ENCODE data around the gene PLSCR4.
"Not testable (repeated sequence)": the region's sequence is repeated elsewhere in the genome, so short reads cannot be mapped to it uniquely, and the experiment has no call there.

PLSCR4 gene

GRCh38 chr3:146247911-146248310 lies 3.0 kb downstream of the PLSCR4 start:
- DNase-seq (ENCODE audit: low read depth in 2 of 2) = no peak

GRCh38 chr3:146246526-146246925 lies 4.4 kb downstream of the PLSCR4 start:
- no peak for DNase-seq (ENCODE audit: low read depth in 2 of 2)

GRCh38 chr3:146243559-146243958 lies 7.3 kb downstream of the PLSCR4 start:
- DNase-seq (ENCODE audit: low read depth in 2 of 2) = no peak

GRCh38 chr3:146241523-146242240 lies 9.2 kb downstream of the PLSCR4 start:
- no peak for DNase-seq (ENCODE audit: low read depth in 2 of 2)

- no peak for DNase-seq (ENCODE audit: low read depth in 2 of 2)
Observed at GRCh38 chr3:146233487-146233886, 17.4 kb downstream of the PLSCR4 start.

DNA sequence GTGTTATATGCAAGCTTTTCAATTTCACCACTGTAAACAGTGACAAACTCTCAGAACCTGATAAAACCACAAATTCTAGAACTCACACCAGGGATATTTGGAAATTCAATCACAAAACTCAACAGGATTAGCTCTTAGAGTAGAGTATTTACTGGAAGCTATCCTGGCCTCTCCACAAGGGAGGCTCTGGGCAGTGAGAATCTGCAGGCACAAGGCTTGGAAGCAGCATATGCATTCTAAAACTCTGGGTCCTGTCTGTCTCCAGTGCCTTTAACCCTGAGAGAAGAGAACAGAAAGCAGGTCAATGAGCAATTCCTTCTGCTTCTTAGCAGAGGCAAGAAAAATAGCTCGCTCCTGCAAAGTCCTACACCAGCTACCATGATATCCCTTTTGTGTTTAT lies 23.4 kb downstream of the PLSCR4 start:
- no peak for DNase-seq (ENCODE audit: low read depth in 2 of 2)

DNA sequence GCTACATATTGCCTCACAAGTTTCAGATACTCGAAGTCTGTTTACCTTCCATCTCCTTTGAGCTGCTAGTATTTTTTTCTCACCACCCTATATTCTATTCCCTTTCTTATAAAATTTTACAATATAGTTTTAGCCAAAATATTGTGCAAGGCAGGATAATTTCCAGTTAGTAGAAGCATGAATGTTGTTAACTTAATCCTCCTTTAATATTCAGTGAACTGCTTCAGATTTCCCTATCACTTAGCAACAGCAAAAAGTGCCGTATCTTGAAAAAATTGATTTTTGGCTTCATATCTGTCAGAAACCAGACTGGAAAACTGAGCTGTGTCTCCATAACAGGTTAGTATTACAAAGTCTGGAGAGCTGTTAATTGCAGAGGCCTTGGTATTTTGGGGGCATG lies 24.0 kb downstream of the PLSCR4 start:
- DNase-seq (ENCODE audit: low read depth in 2 of 2) = no peak

GRCh38 chr3:146225458-146225857 lies 25.4 kb downstream of the PLSCR4 start:
- not testable (repeated sequence) for DNase-seq (ENCODE audit: low read depth in 2 of 2)

DNA sequence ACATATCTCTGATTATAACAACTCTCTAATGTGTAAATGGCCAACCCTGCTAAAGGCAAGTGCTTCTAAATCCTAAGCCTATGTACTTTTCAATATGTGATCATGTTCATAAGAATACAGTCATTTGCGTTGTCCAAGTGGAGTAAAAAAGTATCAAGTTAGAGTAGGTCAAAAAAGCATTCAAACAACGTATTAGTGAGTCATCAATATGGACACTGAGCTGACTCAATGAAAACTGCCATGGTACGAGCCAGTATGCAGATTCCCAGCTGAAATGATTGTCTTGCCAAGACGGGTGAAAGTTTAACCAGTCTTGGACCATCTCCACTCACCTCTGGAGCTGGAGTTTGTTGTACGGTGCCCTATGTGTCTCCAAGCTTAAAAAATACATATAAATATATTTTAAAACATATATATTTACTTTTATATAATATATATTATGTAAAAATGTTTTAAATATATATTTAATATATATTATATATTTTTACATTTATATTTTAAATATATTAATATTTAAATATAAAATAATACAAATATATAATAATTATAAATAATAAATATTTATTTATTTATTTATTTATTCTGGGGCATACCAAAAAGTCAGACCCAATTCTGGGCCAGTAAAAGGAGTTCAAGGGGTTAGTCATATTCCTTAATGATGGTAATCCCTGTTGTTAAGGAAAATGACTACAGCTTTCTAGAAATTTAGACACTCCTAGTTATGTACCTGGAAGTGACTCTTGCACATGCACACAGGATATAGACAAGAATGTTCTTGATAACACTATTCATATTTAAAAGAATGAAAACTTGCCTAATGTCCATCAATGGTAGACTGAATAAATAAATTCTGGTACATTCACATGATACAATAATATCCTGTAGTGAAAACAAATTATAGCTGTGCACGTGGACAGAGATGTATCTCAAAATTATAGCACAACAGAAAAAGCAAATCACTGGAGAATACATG lies 27.2 kb downstream of the PLSCR4 start:
- no peak for DNase-seq (ENCODE audit: low read depth in 2 of 2)

GRCh38 chr3:146222204-146223046 lies 28.5 kb downstream of the PLSCR4 start:
- no peak for DNase-seq (ENCODE audit: low read depth in 2 of 2)

DNA sequence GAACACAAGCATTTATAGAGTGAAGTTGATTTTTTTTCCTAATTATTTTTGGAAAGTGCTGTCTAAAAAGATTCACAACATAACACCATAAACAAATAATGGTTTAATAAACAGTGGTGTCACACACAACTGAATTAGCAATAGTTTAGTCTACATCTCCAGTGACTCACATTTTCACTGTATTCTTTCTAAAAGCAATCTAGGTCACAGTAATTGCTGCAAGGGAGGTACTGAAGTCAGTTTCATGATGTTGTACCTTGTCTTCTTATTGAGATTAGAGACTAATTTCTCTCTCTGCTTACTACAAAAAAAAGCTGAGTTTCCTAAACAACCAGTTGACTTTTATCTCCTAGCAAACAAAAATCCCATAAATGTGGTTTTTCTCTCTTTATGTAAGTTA lies 29.6 kb downstream of the PLSCR4 start:
- no peak for DNase-seq (ENCODE audit: low read depth in 2 of 2)

- DNase-seq (ENCODE audit: low read depth in 2 of 2) = peak in 1 of 2 donors; percentile 7
Observed at GRCh38 chr3:146218880-146219866, 31.7 kb downstream of the PLSCR4 start.

DNA sequence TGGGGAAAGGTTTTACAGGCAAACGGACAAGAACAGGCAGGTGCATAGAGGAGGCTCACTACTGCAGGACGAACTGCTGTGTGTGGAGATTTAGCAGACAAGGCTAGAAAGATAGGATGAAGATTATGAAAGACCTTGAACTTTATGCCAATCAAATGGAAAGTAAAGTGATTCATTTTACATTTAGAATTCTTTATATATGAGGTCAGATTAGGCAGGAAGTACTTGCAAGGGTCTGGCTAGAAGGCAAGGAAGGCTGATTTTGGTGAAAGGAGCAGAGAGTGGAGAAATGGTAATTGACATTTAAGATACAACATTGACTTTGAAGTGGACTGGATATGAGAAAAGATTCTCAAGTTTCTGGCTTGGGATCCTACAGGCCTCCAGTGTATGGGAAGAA lies 33.6 kb downstream of the PLSCR4 start:
- DNase-seq (ENCODE audit: low read depth in 2 of 2) = no peak

GRCh38 chr3:146214493-146214892 lies 36.4 kb downstream of the PLSCR4 start:
- no peak for DNase-seq (ENCODE audit: low read depth in 2 of 2)

DNA sequence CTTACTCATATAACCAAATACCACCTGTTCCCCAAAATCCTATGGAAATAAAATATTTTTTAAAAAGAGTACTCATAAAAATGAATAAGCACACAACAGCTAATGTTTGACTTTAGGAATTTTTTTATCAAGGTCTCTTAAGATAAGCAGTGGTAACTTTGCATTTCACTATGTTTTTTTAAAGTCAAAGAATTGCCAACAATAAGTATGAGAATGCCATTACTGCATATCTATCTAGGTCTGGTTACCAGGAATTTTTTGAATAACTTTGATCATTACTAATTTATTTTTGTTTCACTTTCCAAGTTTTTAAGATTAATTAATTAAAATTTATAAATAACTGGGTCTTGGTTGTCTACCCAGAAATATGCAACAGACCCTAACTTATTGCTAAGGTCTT lies 41.5 kb downstream of the PLSCR4 start:
- DNase-seq (ENCODE audit: low read depth in 2 of 2) = no peak

- no peak for DNase-seq (ENCODE audit: low read depth in 2 of 2)
Observed at GRCh38 chr3:146203776-146204175, 47.1 kb downstream of the PLSCR4 start.

GRCh38 chr3:146200461-146201220 lies 50.3 kb downstream of the PLSCR4 start:
- DNase-seq (ENCODE audit: low read depth in 2 of 2) = no peak

GRCh38 chr3:146199762-146200161 lies 51.1 kb downstream of the PLSCR4 start:
- DNase-seq (ENCODE audit: low read depth in 2 of 2) = no peak

DNA sequence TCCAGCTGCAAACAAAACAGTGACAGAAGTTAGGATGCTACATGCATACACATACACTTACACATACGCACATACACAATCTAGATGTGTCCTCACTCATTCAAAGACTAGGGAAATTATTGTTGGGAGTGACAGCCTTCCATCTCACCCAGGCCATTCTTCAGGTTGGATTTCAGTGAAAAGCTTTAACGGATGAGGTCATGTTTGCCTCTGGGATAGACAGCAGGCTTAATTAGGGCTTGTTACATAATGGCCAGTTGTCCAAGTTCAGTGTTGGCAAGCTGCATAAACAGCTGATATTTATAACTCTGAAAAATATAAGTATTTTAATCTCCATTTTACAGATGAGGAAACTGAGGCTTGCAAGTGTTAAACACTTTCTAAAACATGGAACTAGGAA lies 54.1 kb downstream of the PLSCR4 start:
- no peak for DNase-seq (ENCODE audit: low read depth in 2 of 2)

- DNase-seq (ENCODE audit: low read depth in 2 of 2) = no peak
Observed at GRCh38 chr3:146195605-146196004, 55.3 kb downstream of the PLSCR4 start.

Measured in stimulated activated CD4-positive, alpha-beta T cell treated with anti-CD3 and anti-CD28 coated beads, Interleukin-1b, Interleukin-23, amount 100 ng/mL, for 1 hour (primary cell).